Fibroblast of lung (primary cell): ENCODE measurements around the gene UCK1.

Source experiments
- EZH2 ChIP-seq: IDR thresholded peaks from 2 replicates; pipeline ENCODE4 v1.5.1; 2012; ENCODE audit warnings: low read length, control low read depth, mild to moderate bottlenecking; ENCODE audit errors: missing control alignments
- TF ChIP-seq, protein P1 (sequence below), 2 donors: IDR thresholded peaks in 1 of 2; conservative IDR thresholded peaks in 1 of 2; 1 replicate in 1 of 2; 2 replicates in 1 of 2; pipeline ENCODE4 v1.5.1; 2011 to 2012; ENCODE audit warnings: low read length in 2 of 2, control low read depth in 1 of 2, inconsistent platforms in 1 of 2, low read depth in 1 of 2, mild to moderate bottlenecking in 1 of 2

DNA sequence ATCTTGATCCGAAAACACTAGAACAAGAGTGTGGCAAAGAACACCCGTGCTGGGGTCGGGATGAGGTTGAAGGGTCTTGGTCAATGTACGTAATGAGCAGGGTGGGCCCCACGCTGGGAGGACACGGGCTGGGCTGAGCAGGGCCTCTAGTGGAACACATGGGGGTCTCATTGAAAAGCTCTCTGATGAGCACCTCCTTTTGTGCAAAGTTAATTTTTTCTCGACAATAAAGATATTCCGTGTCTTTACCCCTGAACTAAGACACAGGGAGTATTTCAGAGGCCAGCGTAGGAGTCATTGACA is 8.0 kb downstream of the UCK1 start:
- TF ChIP-seq, protein P1, sequence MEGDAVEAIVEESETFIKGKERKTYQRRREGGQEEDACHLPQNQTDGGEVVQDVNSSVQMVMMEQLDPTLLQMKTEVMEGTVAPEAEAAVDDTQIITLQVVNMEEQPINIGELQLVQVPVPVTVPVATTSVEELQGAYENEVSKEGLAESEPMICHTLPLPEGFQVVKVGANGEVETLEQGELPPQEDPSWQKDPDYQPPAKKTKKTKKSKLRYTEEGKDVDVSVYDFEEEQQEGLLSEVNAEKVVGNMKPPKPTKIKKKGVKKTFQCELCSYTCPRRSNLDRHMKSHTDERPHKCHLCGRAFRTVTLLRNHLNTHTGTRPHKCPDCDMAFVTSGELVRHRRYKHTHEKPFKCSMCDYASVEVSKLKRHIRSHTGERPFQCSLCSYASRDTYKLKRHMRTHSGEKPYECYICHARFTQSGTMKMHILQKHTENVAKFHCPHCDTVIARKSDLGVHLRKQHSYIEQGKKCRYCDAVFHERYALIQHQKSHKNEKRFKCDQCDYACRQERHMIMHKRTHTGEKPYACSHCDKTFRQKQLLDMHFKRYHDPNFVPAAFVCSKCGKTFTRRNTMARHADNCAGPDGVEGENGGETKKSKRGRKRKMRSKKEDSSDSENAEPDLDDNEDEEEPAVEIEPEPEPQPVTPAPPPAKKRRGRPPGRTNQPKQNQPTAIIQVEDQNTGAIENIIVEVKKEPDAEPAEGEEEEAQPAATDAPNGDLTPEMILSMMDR (conservative IDR thresholded peaks at IDR 0.05 in 1 of 2, IDR thresholded peaks at IDR 0.05 in 1 of 2; ENCODE audit: low read depth in 1 of 2, low read length in 2 of 2), result no peak
- TF ChIP-seq EZH2, result no peak
